GM12878 (cell line): ENCODE results near the gene UTP4. TPM values are rescaled to one million over a fixed set of nuclear protein-coding genes. Genes with fewer than 3 reads are reported as not detected.

Experiments used
- ASH2L ChIP-seq: fragments of 300-600, 200-600 bp; sonication (generic); IDR thresholded peaks from 2 replicates; pipeline ENCODE4 v1.6.1; 2017; ENCODE audit warnings: low read depth, mild to moderate bottlenecking, borderline replicate concordance
- ATF3 ChIP-seq: IDR thresholded peaks from 2 replicates; pipeline ENCODE4 v1.6.1; 2011; ENCODE audit warnings: low read depth, mild to moderate bottlenecking, low read length, moderate library complexity, borderline replicate concordance; ENCODE audit errors: extremely low read depth
- BHLHE40 ChIP-seq, 2 experiments: fragments of 450-650 bp in 1 of 2; IDR thresholded peaks; 2 replicates each; pipeline ENCODE4 v1.6.1; 2011 to 2017; ENCODE audit warnings: low read depth in 2 of 2, borderline replicate concordance in 1 of 2, improper control_type of control experiment in 1 of 2, low read length in 1 of 2, mild to moderate bottlenecking in 1 of 2
- BRCA1 ChIP-seq: IDR thresholded peaks from 2 replicates; pipeline ENCODE4 v1.6.1; 2011; ENCODE audit warnings: low read depth, low read length, improper control_type of control experiment
- CBX5 ChIP-seq: sonication (generic); IDR thresholded peaks from 2 replicates; pipeline ENCODE4 v1.6.1; 2016; ENCODE audit warnings: low read depth, moderate library complexity, mild to moderate bottlenecking, inconsistent platforms
- CHD1 ChIP-seq: IDR thresholded peaks from 2 replicates; pipeline ENCODE4 v1.6.1; 2012; ENCODE audit warnings: low read depth, low read length, improper control_type of control experiment
- CHD4 ChIP-seq: fragments of 200-600 bp; sonication (generic); IDR thresholded peaks from 2 replicates; pipeline ENCODE4 v1.6.1; 2016; ENCODE audit warnings: mild to moderate bottlenecking
- CREM ChIP-seq: IDR thresholded peaks from 2 replicates; pipeline ENCODE4 v1.6.1; 2014; ENCODE audit warnings: antibody characterized with exemption, low read depth
- E2F8 ChIP-seq: fragments of 450-650 bp; IDR thresholded peaks from 2 replicates; pipeline ENCODE4 v1.6.1; 2018; ENCODE audit warnings: mild to moderate bottlenecking, low read depth, moderate library complexity; ENCODE audit not compliant: partially characterized antibody
- EED ChIP-seq: sonication (generic); IDR thresholded peaks from 2 replicates; pipeline ENCODE4 v1.6.1; 2016; ENCODE audit warnings: antibody characterized with exemption, low read depth
- FOS ChIP-seq: IDR thresholded peaks from 3 replicates; pipeline ENCODE4 v1.6.1; 2011; ENCODE audit warnings: borderline replicate concordance; ENCODE audit not compliant: insufficient read length; ENCODE audit errors: extremely low read depth
- GABPA ChIP-seq: IDR thresholded peaks from 2 replicates; pipeline ENCODE4 v1.6.1; 2014; ENCODE audit warnings: antibody characterized with exemption, low read depth, mild to moderate bottlenecking, inconsistent platforms
- HDGF ChIP-seq: fragments of 450-650 bp; IDR thresholded peaks from 2 replicates; pipeline ENCODE4 v1.6.1; 2016; ENCODE audit warnings: antibody characterized with exemption
- IRF3 ChIP-seq: fragments of 450-650 bp; IDR thresholded peaks from 2 replicates; pipeline ENCODE4 v1.6.1; 2014; ENCODE audit warnings: mild to moderate bottlenecking
- JUND ChIP-seq: IDR thresholded peaks from 2 replicates; pipeline ENCODE4 v1.6.1; 2012; ENCODE audit warnings: low read depth, mild to moderate bottlenecking, low read length, improper control_type of control experiment, moderate library complexity
- MEF2A ChIP-seq: IDR thresholded peaks from 2 replicates; pipeline ENCODE4 v1.6.1; 2011; ENCODE audit warnings: low read depth, mild to moderate bottlenecking, low read length, moderate library complexity; ENCODE audit not compliant: insufficient read depth
- PKNOX1 ChIP-seq: fragments of 450-650 bp; IDR thresholded peaks from 2 replicates; pipeline ENCODE4 v1.6.1; 2016; ENCODE audit warnings: mild to moderate bottlenecking
- POLR2A ChIP-seq: IDR thresholded peaks from 2 replicates; pipeline ENCODE4 v1.6.1; 2011; ENCODE audit warnings: low read depth, mild to moderate bottlenecking, low read length
- RAD51 ChIP-seq: fragments of 450-650 bp; IDR thresholded peaks from 2 replicates; pipeline ENCODE4 v1.6.1; 2016; ENCODE audit warnings: moderate library complexity, mild to moderate bottlenecking, inconsistent platforms
- RB1 ChIP-seq: fragments of 450-650 bp; formaldehyde crosslinking; IDR thresholded peaks from 2 replicates; pipeline ENCODE4 v1.6.1; 2017; ENCODE audit warnings: mild to moderate bottlenecking, borderline replicate concordance
- RBBP5 ChIP-seq: fragments of 200-600 bp; sonication (generic); conservative IDR thresholded peaks from 2 replicates; pipeline ENCODE4 v1.6.1; 2016
- RUNX3 ChIP-seq: IDR thresholded peaks from 2 replicates; pipeline ENCODE4 v1.6.1; 2012; ENCODE audit warnings: low read length, inconsistent platforms
- SMAD1 ChIP-seq: fragments of 450-650 bp; IDR thresholded peaks from 2 replicates; pipeline ENCODE4 v1.6.1; 2018; ENCODE audit warnings: mild to moderate bottlenecking, low read depth; ENCODE audit not compliant: partially characterized antibody
- SMC3 ChIP-seq: IDR thresholded peaks from 2 replicates; pipeline ENCODE4 v1.6.1; 2011; ENCODE audit warnings: low read length, improper control_type of control experiment, borderline replicate concordance
- SUZ12 ChIP-seq: fragments of 200-600 bp; sonication (generic); IDR thresholded peaks from one replicate; pipeline ENCODE4 v1.6.1; 2018; ENCODE audit warnings: antibody characterized with exemption, mild to moderate bottlenecking; ENCODE audit not compliant: unreplicated experiment
- TARDBP ChIP-seq: IDR thresholded peaks from 2 replicates; pipeline ENCODE4 v1.6.1; 2016; ENCODE audit warnings: borderline replicate concordance
- ZNF207 ChIP-seq: fragments of 450-650 bp; IDR thresholded peaks from 2 replicates; pipeline ENCODE4 v1.6.1; 2014; ENCODE audit warnings: antibody characterized with exemption, mild to moderate bottlenecking, borderline replicate concordance
- polyA plus RNA-seq, 11 experiments: library from polyadenylated mRNA; depleted of rRNA in 4 of 11; unstranded in 6 of 11; stranded (reverse) in 5 of 11; fragments of >200 nt; fragmentation: Nextera tagmentation in 4 of 11; fragmentation: Illumina TruSeq in 1 of 11; extraction: Ambion mirVana in 4 of 11; extraction: Trizol in 1 of 11; gene quantifications; 1 replicate in 1 of 11; 2 replicates in 10 of 11; pipeline versions ENCODE4 v1.2.1 to v1.2.3, GENCODE V29; 2011 to 2016; ENCODE audit warnings: inconsistent platforms in 2 of 11, missing spikeins in 2 of 11, low read depth in 1 of 11
- total RNA-seq, 4 experiments: library from RNA; depleted of rRNA in 3 of 4; stranded (reverse); fragments of >200 nt in 3 of 4; fragmentation: Illumina TruSeq in 1 of 4; extraction: Trizol in 1 of 4; gene quantifications; 2 replicates each; pipeline versions ENCODE4 v1.2.1 to v1.2.3, GENCODE V29; 2013 to 2021

UTP4 gene
- total and polyA plus RNA-seq, 10 of the 15 experiments (the other 5 are each of a cell fraction or from before 2014, with no cell fraction given): 32.5 to 131 (median 84.0) TPM

GRCh38 chr16:69186642-69187445, 54.4 kb downstream of the UTP4 start, which contains the start of gene SNTB2 (continued):
- TF ChIP-seq ASH2L (0 out of 2 replicates have a peak, but pooled peaks have one; percentile 83), RBBP5 (0 out of 2 replicates have a peak, but pooled peaks have one; percentile 50), IRF3 (0 out of 2 replicates have a peak, but pooled peaks have one; percentile 29), TARDBP (no peak), CBX5 (0 out of 2 replicates have a peak, but pooled peaks have one; percentile 66), ATF3 (no peak), SMAD1 (no peak), CHD1 (no peak), GABPA (no peak; the same call in 1 of the 2 replicates), BHLHE40 (IDR thresholded peaks at IDR 0.05; ENCODE audit: borderline replicate concordance in 1 of 2, low read depth in 2 of 2, low read length in 1 of 2) (peak; percentile 52 to 70; a peak in 3 of 4 replicates), JUND (no peak), SUZ12 (no peak), HDGF (no peak), MEF2A (0 out of 2 replicates have a peak, but pooled peaks have one; percentile 35), RUNX3 (peak; percentile 100), CREM (0 out of 2 replicates have a peak, but pooled peaks have one; percentile 51), EED (peak; percentile 60; the same call in 1 of the 2 replicates), PKNOX1 (0 out of 2 replicates have a peak, but pooled peaks have one; percentile 83), CHD4 (no peak), SMC3 (no peak), BRCA1 (no peak), ZNF207 (peak; percentile 92), RAD51 (no peak), FOS (no peak), POLR2A (peak; percentile 77), RB1 (peak; percentile 86; the same call in 1 of the 2 replicates), E2F8 (no peak)
